Hepatocyte (in vitro differentiated cells): Measurements from ENCODE around the gene SEMA3A.

Source experiments
- CTCF ChIP-seq: fragments of 200-600 bp; sonication (generic); IDR thresholded peaks from 2 replicates; pipeline ENCODE4 v1.5.1; 2016; ENCODE audit warnings: antibody characterized with exemption, mild to moderate bottlenecking; ENCODE audit not compliant: poor library complexity
- EZH2 ChIP-seq: fragments of 200-600 bp; sonication (generic); IDR thresholded peaks from 2 replicates; pipeline ENCODE4 v1.6.1; 2016; ENCODE audit warnings: antibody characterized with exemption, mild to moderate bottlenecking, borderline replicate concordance

- no peak for TF ChIP-seq EZH2
- no peak for TF ChIP-seq CTCF
Measured at GRCh38 chr7:84162584-84162983, 32.0 kb downstream of the SEMA3A start.
